GM12878 (cell line): ENCODE measurements around the gene FOXP4. TPM values are rescaled to one million over a fixed set of nuclear protein-coding genes. Genes with fewer than 3 reads are reported as not detected.

Experiments
- ATAC-seq: fragments of 200-7000 bp; cut with Tn5 transposase; 3 replicates; pipeline ENCODE4 v1.9.1; 2020; ENCODE audit warnings: mild to moderate bottlenecking, moderate library complexity
- BruUV-seq: library from RNA; stranded (reverse); fragments of 400-500 nt; replicated peaks from 2 replicates; lab custom pipeline; 2021; lab: Mats Ljungman, UMichigan
- CTCF ChIA-PET: fragments of 300-600 bp; sonication (Branson Sonifier 250); formaldehyde crosslinking; extraction: SDS; loops from one replicate; lab custom pipeline; 2021; ENCODE audit warnings: inconsistent platforms; lab: Yijun Ruan, JAX
- POLR2A ChIA-PET: fragments of 350-600 bp; formaldehyde crosslinking; extraction: SDS; loops from one replicate; lab custom pipeline; 2021; ENCODE audit warnings: inconsistent platforms; lab: Charles Lee
- RAD21 ChIA-PET: fragments of 300-600 bp; sonication (Branson Sonifier 250); formaldehyde crosslinking; loops from one replicate; lab custom pipeline; 2023; ENCODE audit warnings: antibody characterized with exemption; ENCODE audit not compliant: unreplicated experiment; lab: Charles Lee
- SMC1A ChIA-PET: fragments of 300-600 bp; sonication (Branson Sonifier 250); formaldehyde crosslinking; loops from one replicate; lab custom pipeline; 2023; ENCODE audit not compliant: unreplicated experiment, uncharacterized antibody; lab: Charles Lee
- DNase-seq: peaks from one replicate; pipeline ENCODE4 v3.0.0-alpha.2; 2011; ENCODE audit warnings: low read depth, low spot score
- FAIRE-seq: peaks from 3 replicates; lab custom pipeline; 2011; peaks lifted over from hg19 to GRCh38; lab: Jason Lieb, UNC
- H2AFZ ChIP-seq: 2 replicates; pipeline ENCODE4 v1.6.0; 2011; ENCODE audit warnings: low read depth, low read length, control low read depth; ENCODE audit not compliant: control insufficient read depth
- H3K27ac ChIP-seq: 2 replicates; pipeline ENCODE4 v1.5.1; 2011; ENCODE audit warnings: control low read depth; ENCODE audit not compliant: control insufficient read depth, insufficient read depth
- H3K27me3 ChIP-seq, 2 experiments: replicated peaks in 1 of 2; 2 replicates each; pipeline versions ENCODE4 v1.6.0 to v1.6.1; 2011; ENCODE audit warnings: low read length in 1 of 2; ENCODE audit not compliant: control insufficient read depth in 2 of 2, insufficient read depth in 2 of 2
- H3K36me3 ChIP-seq, 2 experiments: 2 replicates each; pipeline ENCODE4 v1.5.1; 2011; ENCODE audit warnings: low read length in 1 of 2; ENCODE audit not compliant: control insufficient read depth in 2 of 2, insufficient read depth in 2 of 2
- H3K4me1 ChIP-seq: 2 replicates; pipeline ENCODE4 v1.6.1; 2011; ENCODE audit warnings: mild to moderate bottlenecking, low read length, moderate library complexity, mixed read lengths; ENCODE audit not compliant: control insufficient read depth, insufficient read depth
- H3K4me2 ChIP-seq: 2 replicates; pipeline ENCODE4 v1.6.0; 2011; ENCODE audit warnings: control low read depth; ENCODE audit not compliant: control insufficient read depth, insufficient read depth
- H3K4me3 ChIP-seq: fragments of 200-600 bp; sonication (generic); 2 replicates; pipeline ENCODE4 v1.5.1; 2016
- H3K79me2 ChIP-seq: 2 replicates; pipeline ENCODE4 v1.6.0; 2011; ENCODE audit warnings: low read length; ENCODE audit not compliant: control insufficient read depth, insufficient read depth
- H3K9ac ChIP-seq: 2 replicates; pipeline ENCODE4 v1.8.0; 2011; ENCODE audit warnings: low read length, control low read depth, mixed read lengths; ENCODE audit not compliant: control insufficient read depth, insufficient read depth
- H3K9me3 ChIP-seq: replicated peaks from 3 replicates; pipeline ENCODE4 v1.5.1; 2011; ENCODE audit warnings: mild to moderate bottlenecking, low read length; ENCODE audit not compliant: control insufficient read depth, insufficient read depth
- H4K20me1 ChIP-seq: 2 replicates; pipeline ENCODE4 v1.6.0; 2011; ENCODE audit not compliant: control insufficient read depth, insufficient read depth
- E2F4 ChIP-seq: IDR thresholded peaks from 2 replicates; pipeline ENCODE4 v1.6.1; 2012; ENCODE audit warnings: low read depth, low read length, improper control_type of control experiment
- GATAD2B ChIP-seq: fragments of 450-650 bp; conservative IDR thresholded peaks from 2 replicates; pipeline ENCODE4 v1.6.1; 2017; ENCODE audit warnings: low read depth, mild to moderate bottlenecking, moderate library complexity
- HSF1 ChIP-seq: fragments of 150-350 bp; IDR thresholded peaks from 2 replicates; pipeline ENCODE4 v1.6.1; 2014; ENCODE audit warnings: mild to moderate bottlenecking, low read depth, low read length
- MXI1 ChIP-seq: fragments of 150-350 bp; IDR thresholded peaks from 2 replicates; pipeline ENCODE4 v1.6.1; 2011; ENCODE audit warnings: low read depth, mild to moderate bottlenecking, inconsistent platforms, low read length, improper control_type of control experiment
- SREBF1 ChIP-seq: IDR thresholded peaks from 2 replicates; pipeline ENCODE4 v1.6.1; 2012; ENCODE audit warnings: mild to moderate bottlenecking, low read length
- WGBS: methylation state at CpG from one replicate; pipeline ENCODE4 v1.1.6; 2016; ENCODE audit warnings: low lambda C conversion rate; ENCODE audit not compliant: insufficient replicate concordance, insufficient coverage; ENCODE audit errors: missing lambda C conversion rate; 5-methylcytosine and 5-hydroxymethylcytosine counted together
- in situ Hi-C: fragments of 300-500 bp; cut with MboI; formaldehyde crosslinking; loops from 9 replicates; pipeline ENCODE4 v1.14.3; 2018; ENCODE audit warnings: mixed read lengths
- intact Hi-C: fragments of 100-400 bp; cut with micrococcal nuclease; formaldehyde crosslinking; loops from one replicate; pipeline ENCODE4 v1.14.2; 2022; ENCODE audit not compliant: unreplicated experiment
- polyA plus RNA-seq, 11 experiments: library from polyadenylated mRNA; depleted of rRNA in 4 of 11; unstranded in 6 of 11; stranded (reverse) in 5 of 11; fragments of >200 nt; fragmentation: Nextera tagmentation in 4 of 11; fragmentation: Illumina TruSeq in 1 of 11; extraction: Ambion mirVana in 4 of 11; extraction: Trizol in 1 of 11; gene quantifications; 1 replicate in 1 of 11; 2 replicates in 10 of 11; pipeline versions ENCODE4 v1.2.1 to v1.2.3, GENCODE V29; 2011 to 2016; ENCODE audit warnings: inconsistent platforms in 2 of 11, missing spikeins in 2 of 11, low read depth in 1 of 11
- total RNA-seq, 4 experiments: library from RNA; depleted of rRNA in 3 of 4; stranded (reverse); fragments of >200 nt in 3 of 4; fragmentation: Illumina TruSeq in 1 of 4; extraction: Trizol in 1 of 4; gene quantifications; 2 replicates each; pipeline versions ENCODE4 v1.2.1 to v1.2.3, GENCODE V29; 2013 to 2021
- TF ChIP-seq, protein P1 (sequence below): fragments of 450-650 bp; IDR thresholded peaks from 2 replicates; pipeline ENCODE4 v1.6.1; 2017; ENCODE audit warnings: mild to moderate bottlenecking, low read depth, inconsistent platforms; ENCODE audit not compliant: poor library complexity, severe bottlenecking

FOXP4 gene
- total and polyA plus RNA-seq, 10 of the 15 experiments (the other 5 are each of a cell fraction or from before 2014, with no cell fraction given), result 0.31 to 46.1 (median 2.3) TPM

GRCh38 chr6:41571021-41571780, 25.0 kb downstream of the FOXP4 start:
- Histone ChIP-seq H4K20me1 (0 out of 2 replicates have a peak, but pooled peaks cover 3% of the 10 kb centered on the region), H3K36me3 (peaks cover 5 to 12% of the 10 kb centered on the region in 2 experiments; a peak in 3 of 4 replicates), H3K4me2 (no peak overlapping the region), H3K9ac (no peak overlapping the region), H2AFZ (no peak overlapping the region), H3K9me3 (no peaks in the 10 kb centered on the region), H3K27ac (no peak overlapping the region), H3K79me2 (no peaks in the 10 kb centered on the region), H3K27me3 (no peaks in the 10 kb centered on the region), H3K4me3 (no peak overlapping the region), H3K4me1 (peaks cover 10% of the 10 kb centered on the region)
- SMC1A ChIA-PET, result interaction anchor here (1.2 kb wide), 1 partner anchor 147 kb away, joined by 3 read pairs; no protein-coding TSS in a partner anchor
- in situ Hi-C loops, result no loop called here
- no peak for DNase-seq
- intact Hi-C loops, result no loop called here
- no peak for ATAC-seq
- FAIRE-seq, result no peak
- no peak for TF ChIP-seq E2F4
- TF ChIP-seq, protein P1, sequence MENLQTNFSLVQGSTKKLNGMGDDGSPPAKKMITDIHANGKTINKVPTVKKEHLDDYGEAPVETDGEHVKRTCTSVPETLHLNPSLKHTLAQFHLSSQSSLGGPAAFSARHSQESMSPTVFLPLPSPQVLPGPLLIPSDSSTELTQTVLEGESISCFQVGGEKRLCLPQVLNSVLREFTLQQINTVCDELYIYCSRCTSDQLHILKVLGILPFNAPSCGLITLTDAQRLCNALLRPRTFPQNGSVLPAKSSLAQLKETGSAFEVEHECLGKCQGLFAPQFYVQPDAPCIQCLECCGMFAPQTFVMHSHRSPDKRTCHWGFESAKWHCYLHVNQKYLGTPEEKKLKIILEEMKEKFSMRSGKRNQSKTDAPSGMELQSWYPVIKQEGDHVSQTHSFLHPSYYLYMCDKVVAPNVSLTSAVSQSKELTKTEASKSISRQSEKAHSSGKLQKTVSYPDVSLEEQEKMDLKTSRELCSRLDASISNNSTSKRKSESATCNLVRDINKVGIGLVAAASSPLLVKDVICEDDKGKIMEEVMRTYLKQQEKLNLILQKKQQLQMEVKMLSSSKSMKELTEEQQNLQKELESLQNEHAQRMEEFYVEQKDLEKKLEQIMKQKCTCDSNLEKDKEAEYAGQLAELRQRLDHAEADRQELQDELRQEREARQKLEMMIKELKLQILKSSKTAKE, result no peak
- TF ChIP-seq MXI1, result no peak
- TF ChIP-seq SREBF1, result no peak
- no peak for TF ChIP-seq HSF1
- no peak for TF ChIP-seq GATAD2B
- CTCF ChIA-PET, result interaction anchor here (0.6 kb wide), 1 partner anchor 70 kb away, joined by 3 read pairs; no protein-coding TSS in a partner anchor
- BruUV-seq, result no TSS peak
- 88% methylated on average over 15 of the region's 15 CpGs for WGBS
- RAD21 ChIA-PET, result no interaction called here
- POLR2A ChIA-PET, result no interaction called here
